Bone marrow (tissue), 2 donors: ENCODE data around the gene ACP7.

Experiments
- DNase-seq, 2 donors: peaks; one replicate each; lab custom pipeline; 2025; lab: John Stamatoyannopoulos, UW

Gene ACP7

GRCh38 chr19:39148939-39149529, 64.9 kb downstream of the ACP7 start:
- no peak for DNase-seq

DNA sequence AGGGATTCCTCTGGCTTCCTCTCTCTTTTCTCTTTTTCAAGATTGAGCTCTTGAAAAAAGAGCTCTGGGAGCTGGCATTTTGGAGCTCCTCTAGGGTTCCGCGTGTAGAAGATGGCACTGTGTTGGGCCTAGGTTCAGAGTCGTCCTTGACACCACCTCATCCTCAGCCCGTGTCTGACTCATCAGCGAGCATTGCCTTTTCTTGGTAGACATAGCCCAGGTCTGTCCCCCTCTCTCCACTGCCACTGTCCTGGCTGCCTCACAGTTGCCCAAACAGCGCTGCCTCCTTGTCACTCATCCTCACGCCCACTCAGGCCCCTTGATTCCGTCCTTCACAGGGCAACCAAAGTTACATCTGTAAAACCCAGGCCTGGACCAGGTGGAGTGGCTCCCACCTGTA, 66.1 kb downstream of the ACP7 start:
- no peak for DNase-seq

- no peak for DNase-seq
These were observed 66.8 kb downstream of the ACP7 start for GRCh38 chr19:39150807-39151600.

GRCh38 chr19:39152066-39152465, 67.9 kb downstream of the ACP7 start:
- DNase-seq, result no peak

GRCh38 chr19:39154100-39154628, 70.0 kb downstream of the ACP7 start:
- DNase-seq, result no peak

DNA sequence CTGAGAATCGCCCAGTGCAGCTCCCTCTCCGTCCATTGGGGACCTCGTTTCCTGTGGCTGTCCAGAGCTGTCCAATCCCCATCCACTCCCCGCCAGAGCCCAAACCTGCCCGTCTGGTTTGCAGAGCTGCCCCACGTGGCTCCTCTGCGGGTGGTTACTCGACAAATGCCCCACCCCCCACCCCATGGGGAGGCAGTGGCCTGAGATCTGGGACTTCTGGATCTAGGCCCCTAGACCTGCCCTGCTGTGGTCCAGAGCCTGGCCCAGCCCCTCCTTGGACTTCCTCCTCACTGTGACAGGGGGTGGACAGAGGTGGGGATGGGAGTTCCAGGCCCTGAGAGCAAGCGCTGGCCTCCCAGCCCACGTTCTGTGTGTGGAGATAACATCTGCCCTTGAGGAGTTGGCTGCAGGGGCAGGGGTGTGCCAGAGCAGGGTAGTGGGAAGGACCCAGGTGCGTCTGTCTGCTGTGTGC, 70.5 kb downstream of the ACP7 start:
- DNase-seq, result no peak

- no peak for DNase-seq
These were observed 71.0 kb downstream of the ACP7 start for GRCh38 chr19:39155114-39155700.

DNA sequence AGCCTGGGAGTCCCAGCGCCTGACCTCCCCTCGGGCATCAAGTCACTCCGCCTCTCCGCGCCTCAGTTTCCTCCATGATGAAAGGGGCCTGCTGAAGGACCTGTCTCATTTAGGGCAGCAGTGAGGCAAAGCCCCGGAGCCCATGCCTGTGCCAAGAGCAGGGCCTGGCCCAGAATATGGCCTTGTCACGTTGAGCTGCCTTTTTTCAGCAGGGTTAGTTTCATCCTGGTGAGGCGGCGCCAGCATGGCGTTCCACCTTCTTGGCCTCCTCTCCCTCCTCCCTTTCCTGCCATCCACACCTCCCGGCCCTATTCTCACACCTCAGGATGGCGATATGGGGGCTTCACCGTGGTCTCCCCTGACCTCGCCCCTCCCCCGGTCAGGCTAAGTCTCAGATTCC, 71.6 kb downstream of the ACP7 start:
- no peak for DNase-seq

DNA sequence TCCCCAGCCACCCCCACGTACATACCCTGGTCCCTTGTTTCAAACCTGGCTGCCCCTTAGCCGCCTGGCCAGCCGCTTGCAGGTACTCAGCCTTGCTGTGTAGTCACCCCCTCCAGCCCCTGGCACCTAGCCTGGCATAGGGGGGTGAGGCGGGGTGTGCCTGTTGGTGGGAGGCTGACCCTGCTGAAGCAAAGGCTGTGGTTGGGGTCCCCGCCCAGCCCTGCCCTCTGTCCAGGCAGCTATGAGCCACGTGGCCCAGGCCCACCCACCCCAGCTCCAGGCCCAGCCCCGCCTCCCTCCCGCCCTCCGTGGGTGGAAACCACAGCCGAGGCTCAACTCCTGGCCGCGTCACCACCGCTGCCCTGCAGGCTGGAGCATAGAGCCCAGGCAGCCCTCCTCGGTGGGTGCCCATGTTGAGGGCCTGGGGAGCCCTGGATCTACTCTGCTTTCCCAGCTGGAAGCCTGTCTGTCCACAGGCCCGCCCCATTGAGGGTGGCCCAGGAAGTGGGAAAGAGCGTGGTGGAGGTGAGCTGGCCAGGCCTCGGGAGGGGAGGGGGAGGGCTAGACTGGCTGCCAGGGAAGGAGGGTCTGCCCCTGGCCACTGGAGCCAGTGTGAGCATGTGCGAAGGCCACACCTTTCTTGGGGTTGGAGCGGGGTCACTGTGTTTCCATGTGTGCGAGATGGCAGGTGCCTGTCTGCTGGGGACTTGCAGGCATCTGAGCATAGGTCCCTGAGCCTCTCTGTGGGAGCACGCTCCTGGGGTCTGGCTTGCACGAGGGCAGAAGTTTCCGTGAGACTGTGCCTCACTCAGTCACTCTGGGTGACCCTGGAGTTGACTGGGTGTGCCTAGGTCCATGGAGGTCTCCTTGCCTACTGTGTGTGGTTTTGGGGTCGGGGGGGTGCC, 72.4 kb downstream of the ACP7 start:
- no peak for DNase-seq

GRCh38 chr19:39157275-39157996, 73.3 kb downstream of the ACP7 start:
- no peak for DNase-seq

DNA sequence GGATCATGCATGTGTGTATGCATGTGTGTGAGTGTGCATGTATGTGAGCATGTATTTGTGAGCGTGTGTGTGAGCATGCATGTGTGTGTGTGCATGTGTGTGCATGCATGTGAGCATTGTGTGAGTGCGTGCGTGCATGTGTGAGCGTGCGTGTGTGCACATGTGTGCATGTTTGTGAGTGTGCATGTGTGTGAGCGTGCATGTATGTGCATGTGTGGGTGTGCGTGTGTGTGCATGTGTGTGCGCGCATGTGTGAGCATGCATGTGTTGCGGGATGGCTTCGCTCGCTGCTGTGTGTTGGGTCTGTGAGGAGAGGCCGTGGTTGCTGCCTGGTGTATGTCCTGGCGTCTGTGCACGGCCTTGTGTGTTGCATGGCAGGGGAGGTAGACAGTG, 73.8 kb downstream of the ACP7 start:
- no peak for DNase-seq

DNA sequence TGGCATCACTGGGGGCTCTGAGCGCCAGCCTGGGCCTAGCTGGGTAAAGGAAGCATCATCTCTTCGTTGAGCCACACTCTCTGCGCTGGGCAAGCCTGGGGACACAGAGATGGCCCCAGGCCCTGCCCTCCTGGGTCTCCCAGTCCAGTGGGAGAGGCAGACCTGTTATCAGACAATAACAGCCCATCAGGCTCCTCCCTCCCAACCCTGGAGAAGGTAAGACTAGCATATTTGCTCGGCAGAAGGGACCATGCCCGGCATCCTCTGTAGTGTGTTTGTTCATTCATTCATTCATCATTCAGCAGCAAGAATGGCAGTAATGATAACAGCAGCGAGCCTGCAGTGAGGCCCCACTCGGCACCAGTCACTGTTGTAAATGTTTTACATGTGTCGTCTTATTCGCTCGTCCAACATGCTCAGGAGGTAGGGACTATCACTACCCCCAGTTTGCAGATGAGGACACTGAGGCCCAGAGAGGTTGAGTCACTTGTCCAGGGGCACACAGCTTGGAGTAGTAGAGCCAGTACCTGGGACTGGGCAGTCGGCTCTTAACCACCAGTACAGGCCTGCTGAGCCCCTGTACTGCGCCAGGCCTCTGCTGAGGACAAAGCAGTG, 74.6 kb downstream of the ACP7 start:
- DNase-seq, result no peak

DNA sequence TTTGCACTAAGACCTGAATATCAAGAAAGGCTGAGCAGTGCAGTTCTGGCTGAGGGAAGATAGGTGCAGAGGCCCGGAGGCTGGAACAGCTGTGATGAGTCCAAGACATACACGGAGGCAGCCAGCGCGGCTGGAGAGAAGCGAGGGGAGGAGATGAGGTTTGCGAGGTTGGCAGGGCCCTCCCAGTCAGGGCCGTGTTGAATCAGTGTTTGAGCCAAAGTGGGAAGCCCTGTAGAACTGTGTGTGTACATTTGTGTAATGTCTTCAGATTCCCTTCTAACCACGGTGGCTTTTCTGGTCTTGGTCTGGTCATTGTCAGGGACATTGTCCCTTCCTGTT, 76.3 kb downstream of the ACP7 start:
- DNase-seq, result no peak
